ENCODE results near the gene IL17RE. TPM values are rescaled to one million over a fixed set of nuclear protein-coding genes. Genes with fewer than 3 reads are reported as not detected.
A peak's percentile ranks its signal among the peaks of the same experiment; 100 is the strongest.

Gene IL17RE
- total and polyA plus RNA-seq, 2 of the 13 experiments (the other 11 are each of a cell fraction or from before 2014, with no cell fraction given) = 14.5 to 24.1 TPM

- no peak for TF ChIP-seq ZNF850 (CRISPR knock-in tag; conservative IDR thresholded peaks at IDR 0.05)
- no peak for TF ChIP-seq KLF13 (CRISPR knock-in tag; IDR thresholded peaks at IDR 0.05)
- TF ChIP-seq, protein P1, sequence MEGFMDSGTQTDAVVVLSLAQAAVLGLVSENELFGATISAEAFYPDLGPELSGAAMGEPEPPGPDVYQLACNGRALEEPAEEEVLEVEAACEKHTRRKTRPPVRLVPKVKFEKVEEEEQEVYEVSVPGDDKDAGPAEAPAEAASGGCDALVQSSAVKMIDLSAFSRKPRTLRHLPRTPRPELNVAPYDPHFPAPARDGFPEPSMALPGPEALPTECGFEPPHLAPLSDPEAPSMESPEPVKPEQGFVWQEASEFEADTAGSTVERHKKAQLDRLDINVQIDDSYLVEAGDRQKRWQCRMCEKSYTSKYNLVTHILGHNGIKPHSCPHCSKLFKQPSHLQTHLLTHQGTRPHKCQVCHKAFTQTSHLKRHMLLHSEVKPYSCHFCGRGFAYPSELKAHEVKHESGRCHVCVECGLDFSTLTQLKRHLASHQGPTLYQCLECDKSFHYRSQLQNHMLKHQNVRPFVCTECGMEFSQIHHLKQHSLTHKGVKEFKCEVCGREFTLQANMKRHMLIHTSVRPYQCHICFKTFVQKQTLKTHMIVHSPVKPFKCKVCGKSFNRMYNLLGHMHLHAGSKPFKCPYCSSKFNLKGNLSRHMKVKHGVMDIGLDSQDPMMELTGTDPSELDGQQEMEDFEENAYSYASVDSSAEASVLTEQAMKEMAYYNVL (CRISPR knock-in tag; IDR thresholded peaks at IDR 0.05; ENCODE audit: borderline replicate concordance) = no peak
- no peak for TF ChIP-seq MAFG (CRISPR knock-in tag; IDR thresholded peaks at IDR 0.05)
- no peak for TF ChIP-seq TERF1 (CRISPR knock-in tag; IDR thresholded peaks at IDR 0.05)
- peak; percentile 62; the same call in 1 of the 2 replicates for TF ChIP-seq PATZ1 (CRISPR knock-in tag; IDR thresholded peaks at IDR 0.05)
- no peak for TF ChIP-seq TCF12 (IDR thresholded peaks at IDR 0.05)
- no peak for TF ChIP-seq TCF12 (CRISPR knock-in tag; IDR thresholded peaks at IDR 0.05)
- no peak for TF ChIP-seq ZFP62 (CRISPR knock-in tag; IDR thresholded peaks at IDR 0.05)
- no peak for TF ChIP-seq HIVEP1 (CRISPR knock-in tag; IDR thresholded peaks at IDR 0.05)
- no peak; the same call in 1 of the 2 replicates for TF ChIP-seq KDM5B (CRISPR knock-in tag; IDR thresholded peaks at IDR 0.05; ENCODE audit: borderline replicate concordance)
- peak; percentile 25; the same call in 1 of the 2 replicates for TF ChIP-seq CBFB (CRISPR knock-in tag; IDR thresholded peaks at IDR 0.05)
- peak; percentile 92; the same call in 1 of the 2 replicates for TF ChIP-seq ZFP37 (CRISPR knock-in tag; IDR thresholded peaks at IDR 0.05; ENCODE audit: borderline replicate concordance)
- no peak; the same call in 1 of the 2 replicates for TF ChIP-seq ATF5 (CRISPR knock-in tag; IDR thresholded peaks at IDR 0.05; ENCODE audit: low read depth)
- peak; percentile 89; the same call in 1 of the 2 replicates for TF ChIP-seq ZNF878 (CRISPR knock-in tag; IDR thresholded peaks at IDR 0.05)
- peak; percentile 41; the same call in 1 of the 2 replicates for TF ChIP-seq PBX3 (CRISPR knock-in tag; IDR thresholded peaks at IDR 0.05; ENCODE audit: borderline replicate concordance)
- no peak for TF ChIP-seq RAD21 (CRISPR knock-in tag; IDR thresholded peaks at IDR 0.05)
- TF ChIP-seq ZNF224 (CRISPR knock-in tag; IDR thresholded peaks at IDR 0.05) = no peak; the same call in 1 of the 2 replicates
- no peak for TF ChIP-seq HOXD1 (CRISPR knock-in tag; IDR thresholded peaks at IDR 0.05)
- TF ChIP-seq KAT7 (CRISPR knock-in tag; IDR thresholded peaks at IDR 0.05; ENCODE audit: borderline replicate concordance) = no peak; the same call in 1 of the 2 replicates
- peak; percentile 19; the same call in 1 of the 2 replicates for TF ChIP-seq ZMYM4 (CRISPR knock-in tag; IDR thresholded peaks at IDR 0.05)
- TF ChIP-seq ZNF326 (CRISPR knock-in tag; IDR thresholded peaks at IDR 0.05; ENCODE audit: borderline replicate concordance) = no peak
- TF ChIP-seq YEATS4 (CRISPR knock-in tag; IDR thresholded peaks at IDR 0.05; ENCODE audit: borderline replicate concordance) = peak; percentile 57; the same call in 1 of the 2 replicates
These were observed 31.1 kb downstream of the IL17RE start, which contains the start of gene CRELD1 (continued) for GRCh38 chr3:9933561-9934234.

Measured in HepG2 (cell line).